Psoas muscle (tissue), 8 donors: Measurements from ENCODE around the gene ZNF280D. TPM values are rescaled to one million over a fixed set of nuclear protein-coding genes. Genes with fewer than 3 reads are reported as not detected.

Source experiments
- ATAC-seq, 4 donors: fragments of 200-7000 bp; cut with Tn5 transposase; one replicate each; pipeline ENCODE4 v1.9.1; 2020; ENCODE audit warnings: moderate library complexity in 3 of 4, mild to moderate bottlenecking in 2 of 4
- DNase-seq, 2 donors: peaks; one replicate each; pipeline ENCODE4 v3.0.0-alpha.2; 2020
- H3K27ac ChIP-seq: fragments of 200-600 bp; one replicate; pipeline ENCODE4 v1.8.0; 2022
- H3K27me3 ChIP-seq, 3 donors: fragments of 200-600 bp in 1 of 3; one replicate each; pipeline versions ENCODE4 v1.6.1 to v1.8.0; 2013 to 2022; ENCODE audit warnings: low read length in 2 of 3, mild to moderate bottlenecking in 2 of 3, moderate library complexity in 1 of 3; ENCODE audit not compliant: insufficient read depth in 3 of 3
- H3K36me3 ChIP-seq, 2 donors: fragments of 200-600 bp in 1 of 2; one replicate each; pipeline versions ENCODE4 v1.6.1 to v1.8.0; 2013 to 2022; ENCODE audit warnings: low read depth in 1 of 2, mild to moderate bottlenecking in 1 of 2, moderate library complexity in 1 of 2; ENCODE audit not compliant: insufficient read depth in 1 of 2
- H3K4me1 ChIP-seq: fragments of 200-600 bp; one replicate; pipeline ENCODE4 v1.8.0; 2022
- H3K4me3 ChIP-seq: fragments of 200-600 bp; one replicate; pipeline ENCODE4 v1.8.0; 2022; ENCODE audit warnings: mild to moderate bottlenecking
- H3K9me3 ChIP-seq: fragments of 200-600 bp; one replicate; pipeline ENCODE4 v1.8.0; 2022
- WGBS, 3 donors: extraction: QIAGEN DNeasy Blood & Tissue Kit; methylation state at CpG; one replicate each; pipeline versions ENCODE4 v1.1.6 to v1.1.7; 2013; 5-methylcytosine and 5-hydroxymethylcytosine counted together
- intact Hi-C, 2 donors: fragments of 100-400 bp; cut with DNase I; formaldehyde crosslinking; loops; one replicate each; pipeline versions ENCODE4 v1.11.0 to v1.14.2; 2022
- polyA plus RNA-seq, 3 donors: library from polyadenylated mRNA; stranded (reverse); fragments of 200-250 nt; gene quantifications; one replicate each; pipeline ENCODE4 v1.2.3, GENCODE V29; 2013
- total RNA-seq, 4 donors: library from RNA; stranded (reverse); fragmentation: NEBNext Ultra II Directional in 2 of 4; extraction: Animal tissue kit (Norgen Biotek cat#: 25700) in 2 of 4; gene quantifications; one replicate each; pipeline versions ENCODE4 v1.2.1 to v1.2.4, GENCODE V29; 2021 to 2023
- TF ChIP-seq, protein P1 (sequence below): fragments of 200-600 bp; IDR thresholded peaks from one replicate; pipeline ENCODE4 v1.8.0; 2022; ENCODE audit warnings: antibody characterized with exemption
- donor health status: healthy with polysubstance abuse.
- donor health status: DM: no; HTN: no; CAD: no; lungs with moderate emphysema.
- donor health status: Bipolar disorder and iron deficiency.
- donor health status: healthy.
- donor health status: DM: yes; HTN: yes; CAD: no.
- donor health status: DM: no; HTN: no; CAD: no.
- donor health status: DM: no; HTN: no; CAD: no.
- donor health status: DM: yes; HTN: yes; CAD: no.

The ZNF280D gene
- total and polyA plus RNA-seq, 7 donors = 5.3 to 25.3 (median 20.8) TPM

DNA sequence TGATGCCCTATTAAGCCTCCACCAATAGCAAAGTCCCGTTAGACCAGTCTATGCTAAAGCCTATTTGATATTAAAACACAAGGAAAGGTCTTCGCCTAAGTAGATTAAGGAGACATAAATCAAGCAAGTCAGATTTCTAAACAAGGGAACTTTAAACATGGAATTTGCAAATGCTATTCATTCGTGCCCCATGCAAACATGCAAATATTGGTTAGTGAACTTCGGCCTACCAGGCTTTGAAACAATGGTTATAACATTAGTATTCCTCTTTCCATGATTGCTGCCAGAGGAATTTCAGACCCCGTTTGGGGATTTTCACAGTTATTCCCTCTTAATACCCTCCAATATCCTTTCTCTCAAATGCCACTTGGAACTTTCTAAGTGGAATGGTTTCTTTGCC is 36.9 kb upstream of the ZNF280D start:
- no peak for DNase-seq
- intact Hi-C loops = no loop called here
- Histone ChIP-seq H3K9me3 (no peaks in the 10 kb centered on the region), H3K4me3 (no peak overlapping the region), H3K27me3 (no peaks in the 10 kb centered on the region), H3K27ac (no peak overlapping the region), H3K4me1 (peaks cover 16% of the 10 kb centered on the region), H3K36me3 (no peaks in the 10 kb centered on the region)
- ATAC-seq = no peak
- WGBS, 3 donors = 76 to 80% (median 78%) methylated on average over 5 of the region's 5 CpGs
- TF ChIP-seq, protein P1, sequence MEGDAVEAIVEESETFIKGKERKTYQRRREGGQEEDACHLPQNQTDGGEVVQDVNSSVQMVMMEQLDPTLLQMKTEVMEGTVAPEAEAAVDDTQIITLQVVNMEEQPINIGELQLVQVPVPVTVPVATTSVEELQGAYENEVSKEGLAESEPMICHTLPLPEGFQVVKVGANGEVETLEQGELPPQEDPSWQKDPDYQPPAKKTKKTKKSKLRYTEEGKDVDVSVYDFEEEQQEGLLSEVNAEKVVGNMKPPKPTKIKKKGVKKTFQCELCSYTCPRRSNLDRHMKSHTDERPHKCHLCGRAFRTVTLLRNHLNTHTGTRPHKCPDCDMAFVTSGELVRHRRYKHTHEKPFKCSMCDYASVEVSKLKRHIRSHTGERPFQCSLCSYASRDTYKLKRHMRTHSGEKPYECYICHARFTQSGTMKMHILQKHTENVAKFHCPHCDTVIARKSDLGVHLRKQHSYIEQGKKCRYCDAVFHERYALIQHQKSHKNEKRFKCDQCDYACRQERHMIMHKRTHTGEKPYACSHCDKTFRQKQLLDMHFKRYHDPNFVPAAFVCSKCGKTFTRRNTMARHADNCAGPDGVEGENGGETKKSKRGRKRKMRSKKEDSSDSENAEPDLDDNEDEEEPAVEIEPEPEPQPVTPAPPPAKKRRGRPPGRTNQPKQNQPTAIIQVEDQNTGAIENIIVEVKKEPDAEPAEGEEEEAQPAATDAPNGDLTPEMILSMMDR = no peak

DNA sequence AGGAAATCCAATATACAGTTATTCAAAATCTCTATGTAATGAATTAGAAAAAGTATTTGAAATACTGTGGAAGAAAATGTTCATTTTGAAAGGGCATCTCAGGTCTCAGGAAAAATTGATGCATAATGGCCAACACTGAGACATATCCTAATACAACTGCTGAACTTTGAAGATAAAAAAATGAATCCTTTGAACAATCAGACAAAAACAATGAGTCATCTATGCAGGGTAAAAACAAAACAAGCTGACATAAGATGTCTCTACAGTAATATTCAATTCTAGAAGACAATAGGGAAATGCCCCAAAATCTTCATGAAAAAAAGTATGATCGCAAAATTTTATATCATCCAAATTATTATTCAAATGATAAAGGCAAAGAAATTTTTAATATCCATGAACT is 34.0 kb upstream of the ZNF280D start:
- Histone ChIP-seq H3K9me3 (no peaks in the 10 kb centered on the region), H3K27ac (no peak overlapping the region), H3K4me1 (peaks cover 18% of the 10 kb centered on the region), H3K36me3 (no peaks in the 10 kb centered on the region), H3K27me3 (no peaks in the 10 kb centered on the region), H3K4me3 (no peak overlapping the region)
- no peak for DNase-seq
- intact Hi-C loops = no loop called here
- 92 to 96% (median 95%) methylated on average over 1 of the region's 1 CpG for WGBS, 3 donors
- no peak for ATAC-seq
- TF ChIP-seq, protein P1 = no peak

DNA sequence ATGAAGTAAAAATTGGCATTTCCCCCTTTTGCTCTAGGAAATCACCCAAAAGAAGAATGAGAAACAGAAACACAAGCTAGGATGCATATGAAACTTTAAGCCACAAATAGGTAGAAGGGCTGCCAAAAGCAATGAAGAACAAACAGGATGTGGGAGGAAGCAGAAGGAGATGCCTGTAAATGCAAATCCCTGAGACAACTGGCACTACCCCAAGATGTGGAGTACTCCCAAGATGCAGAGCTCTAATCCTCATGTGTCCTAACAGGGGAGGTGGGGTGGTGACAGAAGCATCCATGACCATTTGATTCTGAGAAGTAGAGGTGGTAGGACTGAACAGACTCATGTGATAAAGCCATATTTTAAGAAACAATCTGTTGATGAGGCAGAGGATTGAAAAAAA is 31.9 kb upstream of the ZNF280D start:
- H3K9me3 ChIP-seq = no peaks in the 10 kb centered on the region
- ATAC-seq (no peak), DNase-seq (no peak)
- peaks cover 18% of the 10 kb centered on the region for H3K4me1 ChIP-seq
- H3K27ac ChIP-seq = no peak overlapping the region
- H3K36me3 ChIP-seq = no peaks in the 10 kb centered on the region
- intact Hi-C loops = no loop called here
- H3K4me3 ChIP-seq = no peak overlapping the region
- no peaks in the 10 kb centered on the region for H3K27me3 ChIP-seq
- TF ChIP-seq, protein P1 = no peak

DNA sequence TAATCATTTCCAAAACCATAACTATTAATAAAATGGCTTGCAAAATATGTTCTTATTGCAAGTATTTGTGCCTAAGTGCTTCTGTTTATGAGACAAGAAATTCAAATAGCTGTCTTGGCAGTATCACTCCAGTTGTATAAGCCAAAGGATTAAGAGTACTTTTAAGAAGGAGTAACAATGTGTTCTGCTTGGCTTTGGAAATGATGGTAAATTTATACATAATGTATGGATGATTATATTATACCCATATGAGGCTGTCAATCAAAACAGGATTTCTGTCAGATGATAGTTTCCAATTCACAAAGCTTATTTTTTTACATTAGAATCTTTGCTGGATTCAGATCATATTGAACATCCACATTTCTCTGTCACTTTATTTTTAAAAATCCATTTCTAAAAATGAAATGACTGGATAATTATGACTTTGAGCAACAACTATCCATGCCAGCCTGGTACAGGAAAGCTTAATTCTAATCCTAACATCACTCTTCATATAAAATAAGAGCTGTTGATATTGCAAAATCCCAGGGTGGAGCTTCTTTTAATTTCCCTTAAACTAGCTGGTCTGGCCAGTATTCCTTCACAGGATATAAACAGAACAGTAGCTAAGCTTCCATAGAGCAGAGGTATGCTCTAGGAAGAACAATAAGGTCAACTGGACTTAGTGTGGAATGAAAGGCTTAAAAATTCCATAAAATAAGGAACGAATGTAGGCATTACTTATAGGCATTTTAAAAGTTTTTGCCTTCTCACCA is 30.0 kb upstream of the ZNF280D start:
- intact Hi-C loops = no loop called here
- H3K4me1 ChIP-seq = peaks cover 18% of the 10 kb centered on the region
- H3K9me3 ChIP-seq = no peaks in the 10 kb centered on the region
- no peak overlapping the region for H3K27ac ChIP-seq
- no peaks in the 10 kb centered on the region for H3K36me3 ChIP-seq
- TF ChIP-seq, protein P1 = no peak
- WGBS, 3 donors = 24 to 39% (median 32%) methylated on average over 1 of the region's 1 CpG
- no peaks in the 10 kb centered on the region for H3K27me3 ChIP-seq
- DNase-seq (no peak), ATAC-seq (peak in 2 of 4 donors; percentile 49 to 83)
- no peak overlapping the region for H3K4me3 ChIP-seq

DNA sequence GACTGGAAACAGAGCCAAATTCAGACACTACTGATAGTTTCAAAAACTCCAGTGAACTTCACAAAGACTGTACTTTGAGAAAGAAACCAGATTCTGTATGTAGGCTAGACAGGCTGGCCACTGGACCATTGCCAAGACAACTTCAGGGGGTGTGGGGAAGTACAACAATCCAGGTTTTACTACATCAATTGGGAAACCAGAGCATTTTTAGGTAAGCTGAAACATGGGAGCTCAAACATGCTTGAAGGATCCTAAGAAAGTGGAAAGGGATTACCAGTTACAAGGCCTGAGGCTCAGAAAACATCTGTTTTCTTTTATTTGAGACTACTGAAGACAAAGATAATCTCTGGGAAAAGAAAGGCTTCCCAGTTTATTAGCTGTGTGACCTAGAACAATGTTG is 26.9 kb upstream of the ZNF280D start:
- H3K36me3 ChIP-seq = no peaks in the 10 kb centered on the region
- no peak overlapping the region for H3K27ac ChIP-seq
- no peak overlapping the region for H3K4me3 ChIP-seq
- H3K4me1 ChIP-seq = peaks cover 18% of the 10 kb centered on the region
- intact Hi-C loops = no loop called here
- no peaks in the 10 kb centered on the region for H3K9me3 ChIP-seq
- no peak for ATAC-seq
- no peaks in the 10 kb centered on the region for H3K27me3 ChIP-seq
- TF ChIP-seq, protein P1 = no peak
- DNase-seq = no peak
